CD4-positive, alpha-beta T cell treated with Interleukin-4 for 4 hours (primary cell): Measurements from ENCODE around the gene TMEM181.
A peak's percentile ranks its signal among the peaks of the same experiment; 100 is the strongest.
"Not testable (repeated sequence)": the region's sequence is repeated elsewhere in the genome, so short reads cannot be mapped to it uniquely, and the experiment has no call there.

Experiments
- DNase-seq: peaks from one replicate; pipeline ENCODE4 v3.0.0-alpha.2; 2020

TMEM181 gene

DNA sequence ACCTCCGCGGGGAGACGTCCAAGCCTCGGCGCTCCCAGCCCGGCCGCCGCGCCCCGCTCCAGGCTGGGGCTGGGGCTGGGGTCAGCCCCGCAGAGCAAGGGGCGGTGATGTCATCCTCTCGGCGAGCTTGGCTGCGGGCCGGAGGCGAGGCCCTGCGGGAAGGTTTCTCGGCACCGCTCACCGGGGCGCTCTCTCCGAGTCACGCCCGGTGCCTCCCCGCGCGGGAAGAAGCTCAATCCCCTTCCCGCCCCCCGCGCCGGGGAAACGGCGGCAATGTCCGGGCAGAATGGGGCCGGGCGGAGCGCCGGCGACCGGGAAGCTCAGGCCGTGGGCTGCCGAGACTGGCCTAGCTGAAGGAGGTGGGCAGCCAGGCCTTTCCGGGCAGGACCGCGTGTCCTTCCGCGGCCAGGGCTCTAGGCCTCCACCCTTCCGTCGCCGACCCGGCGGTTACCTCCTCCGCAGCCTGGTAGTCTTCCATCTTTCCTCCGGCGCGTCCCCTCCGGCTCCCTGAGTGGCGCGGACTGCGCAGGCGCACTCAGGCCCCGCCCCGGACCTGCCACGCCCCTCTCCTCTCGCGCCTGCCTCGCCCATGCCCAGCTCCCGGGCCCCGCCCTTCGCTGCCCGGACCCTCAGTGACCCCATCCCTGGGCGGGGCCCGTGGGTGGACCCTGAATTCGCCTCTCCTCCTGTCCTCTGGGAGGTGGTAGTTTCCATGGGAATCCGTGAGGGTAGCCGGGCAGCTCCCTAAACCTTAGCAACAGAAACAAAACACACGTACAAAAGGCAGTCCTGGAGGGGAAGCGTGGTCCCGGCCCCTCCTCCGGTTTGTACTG, 84.6 kb downstream of the TMEM181 start, which contains the start of gene DYNLT1:
DYNLT1 (minus strand) TSS at position 513 of the 833 bp plus-strand sequence; CDS start at position 478, 35 bp downstream.
- peak; percentile 83 for DNase-seq

- peak; percentile 43 for DNase-seq
Observed at GRCh38 chr6:158645064-158646022, 85.5 kb downstream of the TMEM181 start.

DNA sequence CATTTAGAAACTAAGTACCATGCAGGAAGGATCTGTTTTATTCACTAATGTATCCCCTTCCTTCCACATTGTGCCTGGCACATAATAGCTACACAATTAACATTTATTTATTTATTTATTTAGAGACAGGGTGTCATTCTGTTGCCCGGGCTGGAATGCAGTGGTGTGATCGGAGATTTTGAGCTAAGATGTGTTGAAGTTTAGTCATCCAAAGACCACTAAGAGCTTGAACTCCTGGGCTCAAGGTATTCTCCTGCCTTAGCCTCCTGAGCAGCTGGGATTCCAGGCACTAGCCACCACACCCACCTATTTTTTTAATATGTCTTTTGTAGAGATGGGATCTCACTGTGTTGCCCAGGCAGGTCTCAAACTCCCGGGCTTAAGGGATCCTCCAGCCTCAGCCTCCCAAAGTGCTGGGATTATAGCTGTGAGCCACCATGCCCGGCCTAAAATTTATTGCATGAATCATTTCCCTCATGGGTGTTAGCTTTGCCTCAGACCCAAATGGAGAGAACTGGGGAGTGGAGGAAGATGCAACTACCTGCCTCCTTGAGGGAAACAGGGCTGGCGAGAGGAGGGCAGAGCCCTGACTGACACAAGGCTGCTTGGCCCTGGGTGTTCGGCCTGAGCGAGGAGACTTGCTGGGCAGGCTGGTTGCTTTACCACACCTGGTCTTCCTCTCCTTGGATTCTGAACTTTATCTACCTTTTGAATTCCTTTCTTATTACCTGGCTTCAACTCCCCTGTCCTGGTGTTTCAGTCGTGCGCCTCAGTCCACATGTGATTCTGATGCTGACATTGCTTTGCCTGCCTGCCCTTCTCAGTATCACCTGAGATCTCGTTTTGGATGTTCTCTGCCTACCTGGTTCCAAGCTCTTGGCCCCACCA, 86.4 kb downstream of the TMEM181 start:
- no peak for DNase-seq

- DNase-seq = no peak
Observed at GRCh38 chr6:158647501-158647900, 87.6 kb downstream of the TMEM181 start.

DNA sequence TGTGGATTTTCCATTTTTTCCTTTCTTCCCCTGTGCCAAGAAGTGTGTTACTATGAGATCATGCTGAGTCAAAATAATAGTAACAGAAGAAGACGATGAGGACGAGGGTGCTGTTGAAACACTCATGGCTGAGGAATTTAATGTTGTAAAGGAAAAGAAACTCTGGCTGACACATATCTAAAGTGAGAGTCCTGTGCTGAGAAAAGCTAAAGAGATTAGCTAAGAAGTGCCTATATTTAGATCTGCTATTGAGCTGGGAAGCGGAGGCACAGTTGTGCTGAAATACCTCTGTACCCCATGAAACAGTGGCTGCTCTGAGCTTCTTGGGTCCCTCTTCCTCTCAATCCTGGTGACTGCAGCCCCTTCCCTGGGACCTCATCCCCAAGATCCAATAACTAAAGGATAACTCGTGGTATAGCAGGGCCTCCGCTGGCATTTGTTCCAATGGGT, 88.8 kb downstream of the TMEM181 start:
- DNase-seq = no peak

GRCh38 chr6:158649289-158650143, 89.6 kb downstream of the TMEM181 start, which contains the start of gene SYTL3:
Gene SYTL3, plus strand, starts transcription at chr6:158650054. Its CDS starts 13,215 bp downstream, at chr6:158663269.
- DNase-seq = peak; percentile 91

DNA sequence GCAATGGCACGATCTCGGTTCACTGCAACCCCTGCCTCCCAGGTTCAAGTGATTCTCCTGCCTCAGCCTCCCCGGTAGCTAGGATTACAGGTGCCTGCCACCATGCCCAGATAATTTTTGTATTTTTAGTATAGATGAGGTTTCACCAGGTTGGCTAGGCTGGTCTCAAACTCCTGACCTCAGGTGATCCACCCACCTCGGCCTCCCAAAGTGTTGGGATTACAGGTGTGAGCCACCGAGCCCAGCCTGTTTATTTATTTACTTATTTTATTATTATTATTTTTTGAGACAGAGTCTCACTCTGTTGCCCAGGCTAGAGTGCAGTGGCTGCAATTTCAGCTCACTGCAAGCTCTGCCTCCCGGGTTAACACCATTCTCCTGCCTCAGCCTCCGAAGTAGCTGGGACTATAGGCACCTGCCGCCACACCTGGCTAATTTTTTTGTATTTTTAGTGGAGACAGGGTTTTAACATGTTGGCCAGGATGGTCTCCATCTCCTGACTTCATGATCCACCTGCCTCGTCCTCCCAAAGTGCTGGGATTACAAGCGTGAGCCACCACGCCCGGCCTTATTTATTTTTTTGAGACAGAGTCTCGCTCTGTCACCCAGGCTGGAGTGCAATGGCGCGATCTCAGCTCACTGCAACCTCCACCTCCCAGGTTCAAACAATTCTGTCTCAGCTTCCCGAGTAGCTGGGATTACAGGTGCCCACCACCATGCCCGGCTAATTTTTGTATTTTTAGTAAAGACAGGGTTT, 92.3 kb downstream of the TMEM181 start:
- not testable (repeated sequence) for DNase-seq

- peak; percentile 96 for DNase-seq
Observed at GRCh38 chr6:158653577-158654354, 93.9 kb downstream of the TMEM181 start.

DNA sequence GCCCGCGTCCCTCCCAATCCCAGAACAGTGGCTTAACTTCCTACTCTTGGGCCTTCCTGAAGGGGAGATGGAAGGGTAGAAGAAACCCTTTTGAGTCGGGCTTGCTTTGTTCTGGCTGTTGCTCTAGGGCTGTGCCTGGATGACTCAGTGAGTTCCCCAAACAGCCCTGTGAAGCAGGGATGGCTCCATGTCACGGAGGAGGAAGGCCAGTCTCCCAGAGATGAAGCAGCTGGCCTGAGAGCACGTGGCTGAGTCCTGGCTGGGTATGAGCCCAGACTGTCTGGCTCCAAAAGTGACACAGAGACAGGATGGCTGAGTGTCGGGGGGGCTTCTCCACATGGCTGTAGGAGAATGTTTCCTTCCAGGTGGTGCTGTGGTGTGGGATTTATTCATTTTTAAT, 94.6 kb downstream of the TMEM181 start:
- no peak for DNase-seq

- DNase-seq = no peak
Observed at GRCh38 chr6:158654960-158655489, 95.1 kb downstream of the TMEM181 start.

GRCh38 chr6:158655569-158656450, 95.9 kb downstream of the TMEM181 start:
- no peak for DNase-seq

DNA sequence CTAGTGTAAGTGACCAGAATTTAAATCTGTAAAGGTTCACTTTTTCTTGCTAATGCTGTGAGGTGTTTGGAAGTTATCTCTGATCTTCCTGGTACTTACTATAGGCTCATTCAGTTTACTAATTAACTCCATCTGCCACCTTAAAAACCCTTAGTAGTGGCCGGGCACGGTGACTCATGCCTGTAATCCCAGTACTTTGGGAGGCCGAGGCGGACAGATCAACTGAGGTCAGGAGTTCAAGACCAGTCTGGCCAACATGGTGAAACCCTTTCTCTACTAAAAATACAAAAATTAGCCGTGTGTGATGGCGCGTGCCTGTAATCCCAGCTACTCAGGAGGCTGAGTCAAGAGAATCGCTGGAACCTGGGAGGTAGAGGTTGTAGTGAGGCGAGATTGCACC, 97.1 kb downstream of the TMEM181 start:
- not testable (repeated sequence) for DNase-seq

GRCh38 chr6:158660333-158660754, 100.5 kb downstream of the TMEM181 start:
- DNase-seq = peak; percentile 65

- no peak for DNase-seq
Observed at GRCh38 chr6:158661156-158661685, 101.3 kb downstream of the TMEM181 start.

DNA sequence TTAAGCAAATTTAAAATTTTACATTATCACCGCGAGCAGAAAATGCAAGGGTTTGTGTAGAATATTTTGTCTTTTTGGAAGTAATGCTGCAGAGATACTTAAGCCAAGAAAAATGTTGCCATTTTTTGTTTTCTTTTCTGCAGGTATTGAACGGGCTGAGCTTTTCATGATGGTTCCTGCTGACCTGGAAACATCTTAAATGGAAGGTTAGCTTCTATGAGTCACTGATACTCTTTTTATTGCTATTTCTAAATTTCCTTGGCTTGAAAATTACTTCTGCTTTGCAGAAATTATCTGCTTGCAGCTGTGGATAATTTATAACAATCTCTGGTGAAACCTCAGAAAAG, 102.7 kb downstream of the TMEM181 start:
- no peak for DNase-seq

- DNase-seq = no peak
Observed at GRCh38 chr6:158662954-158663624, 103.2 kb downstream of the TMEM181 start.

DNA sequence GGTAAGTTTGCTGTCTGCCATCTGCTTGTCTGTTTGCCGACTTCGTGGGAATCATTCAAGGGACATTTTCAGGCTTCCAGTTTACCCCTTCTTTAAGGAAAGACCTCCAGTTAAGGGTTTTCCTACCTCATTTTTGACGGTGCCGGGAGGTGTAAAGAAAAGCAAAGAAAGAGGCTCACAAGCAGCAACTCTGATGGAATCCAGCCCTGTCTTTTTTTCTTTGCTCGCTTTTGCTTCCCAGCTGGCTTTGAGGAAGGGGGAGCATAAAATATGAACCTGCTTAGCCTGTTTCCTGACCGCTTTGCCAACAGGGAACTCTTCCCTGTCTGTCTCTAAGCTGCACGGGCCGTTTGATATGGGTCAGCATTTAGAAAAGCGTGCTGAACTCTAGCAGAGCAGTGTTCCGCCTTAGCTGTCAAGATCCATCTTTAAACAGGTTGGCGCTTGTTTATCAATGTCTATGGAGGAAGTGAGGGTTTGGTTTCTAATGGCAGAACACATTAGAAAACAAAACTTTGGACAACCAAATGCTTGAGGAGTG, 103.8 kb downstream of the TMEM181 start:
- DNase-seq = no peak
